ENCODE measurements around the gene NHERF2.
"Not testable (repeated sequence)": the region's sequence is repeated elsewhere in the genome, so short reads cannot be mapped to it uniquely, and the experiment has no call there.

NHERF2 gene

DNA sequence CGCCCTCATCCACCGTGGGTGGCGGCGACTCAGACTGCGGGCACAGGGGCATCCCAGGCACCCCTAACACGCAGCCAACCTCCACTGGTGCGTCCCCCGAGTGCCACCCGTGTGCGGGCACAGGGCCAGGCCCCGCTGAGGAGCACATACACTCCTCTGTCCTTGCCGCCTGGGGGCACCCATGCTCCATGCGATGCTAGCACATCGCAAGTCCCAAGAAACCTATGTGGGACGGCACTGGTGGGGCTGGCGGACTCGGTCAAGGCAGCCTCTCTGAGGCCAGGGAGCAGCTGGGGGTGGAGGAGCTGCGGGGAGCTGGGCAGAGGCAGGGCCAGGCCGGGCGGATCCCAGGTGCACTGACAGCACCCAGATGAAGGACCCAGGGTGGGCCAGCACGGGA is 21.1 kb upstream of the NHERF2 start:
- no peak for DNase-seq (ENCODE audit: low read depth in 2 of 3, low spot score in 1 of 3)

GRCh38 chr16:2006317-2006716 is 20.4 kb upstream of the NHERF2 start:
- no peak for DNase-seq (ENCODE audit: low read depth in 2 of 3, low spot score in 1 of 3)

GRCh38 chr16:2007081-2007836 is 19.4 kb upstream of the NHERF2 start:
- DNase-seq (ENCODE audit: low read depth in 2 of 3, low spot score in 1 of 3), result no peak

DNA sequence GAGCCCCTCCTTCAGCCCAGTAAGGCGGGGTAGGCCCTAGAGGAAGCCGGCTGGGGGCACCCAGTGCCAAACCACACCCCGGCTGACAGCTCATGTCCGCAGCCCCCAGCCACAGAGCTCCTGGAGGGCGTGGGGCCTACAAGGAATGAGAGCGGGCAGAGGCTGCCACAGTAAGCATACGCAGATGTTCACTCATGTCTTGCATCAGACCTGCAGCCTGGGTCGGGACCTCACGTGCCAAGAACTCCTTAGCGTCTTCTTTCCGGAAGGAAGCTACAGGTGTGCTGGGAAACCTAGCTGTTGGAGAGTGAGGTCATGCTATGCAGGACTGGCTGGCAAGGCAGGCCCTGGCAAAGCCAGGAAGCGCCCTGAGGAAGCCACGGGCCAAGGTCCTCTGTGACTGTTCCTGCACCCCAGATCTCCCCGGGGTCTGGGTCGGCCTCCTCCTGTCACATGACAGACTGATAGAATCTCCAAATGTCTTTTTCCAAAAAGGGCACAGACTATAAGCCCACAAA is 18.6 kb upstream of the NHERF2 start:
- no peak for DNase-seq (ENCODE audit: low read depth in 2 of 3, low spot score in 1 of 3)

- DNase-seq (ENCODE audit: low read depth in 2 of 3, low spot score in 1 of 3), result peak in 1 of 3 donors; percentile 45
Observed at GRCh38 chr16:2008631-2009163, 18.0 kb upstream of the NHERF2 start.

GRCh38 chr16:2009164-2009711 is 17.5 kb upstream of the NHERF2 start:
- no peak for DNase-seq (ENCODE audit: low read depth in 2 of 3, low spot score in 1 of 3)

GRCh38 chr16:2009791-2010510 is 16.8 kb upstream of the NHERF2 start, which contains the start of gene ZNF598:
Gene ZNF598, minus strand, starts transcription at chr16:2009821.
- DNase-seq (ENCODE audit: low read depth in 2 of 3, low spot score in 1 of 3), result peak; percentile 53 to 79 (median 55)

DNA sequence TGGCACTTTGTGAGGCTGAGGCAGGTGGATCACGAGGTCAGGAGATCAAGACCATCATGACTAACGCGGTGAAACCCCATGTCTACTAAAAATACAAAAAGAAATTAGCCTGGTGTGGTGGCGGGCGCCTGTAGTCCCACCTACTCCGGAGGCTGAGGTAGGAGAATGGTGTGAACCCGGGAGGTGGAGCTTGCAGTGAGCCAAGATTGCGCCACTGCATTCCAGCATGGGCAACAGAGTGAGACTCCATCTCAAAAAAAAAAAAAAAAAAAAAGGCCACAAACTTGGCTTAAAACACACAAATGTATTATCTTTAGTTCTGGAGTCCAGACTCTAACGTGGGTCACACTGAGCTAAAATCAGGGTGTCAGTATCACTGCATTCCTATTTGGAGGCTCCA is 15.0 kb upstream of the NHERF2 start:
- not testable (repeated sequence) for DNase-seq (ENCODE audit: low read depth in 2 of 3, low spot score in 1 of 3)

- DNase-seq (ENCODE audit: low read depth in 2 of 3, low spot score in 1 of 3), result no peak
Observed at GRCh38 chr16:2013527-2013926, 13.2 kb upstream of the NHERF2 start.

- DNase-seq (ENCODE audit: low read depth in 2 of 3, low spot score in 1 of 3), result no peak
Observed at GRCh38 chr16:2015117-2015946, 11.4 kb upstream of the NHERF2 start.

DNA sequence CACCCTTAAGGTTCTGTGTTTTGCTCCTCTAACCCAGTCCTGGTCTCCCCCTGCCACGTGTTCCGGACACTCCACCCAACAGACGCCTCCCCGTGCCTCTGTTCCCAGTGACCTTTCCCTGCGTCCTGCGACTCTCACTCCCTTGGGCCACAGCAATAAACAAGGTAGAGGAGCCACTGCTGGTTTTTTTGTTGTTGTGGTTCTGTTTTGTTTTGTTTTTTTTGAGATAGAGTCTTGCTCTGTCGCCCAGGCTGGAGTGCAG is 10.8 kb upstream of the NHERF2 start:
- DNase-seq (ENCODE audit: low read depth in 2 of 3, low spot score in 1 of 3), result no peak

DNA sequence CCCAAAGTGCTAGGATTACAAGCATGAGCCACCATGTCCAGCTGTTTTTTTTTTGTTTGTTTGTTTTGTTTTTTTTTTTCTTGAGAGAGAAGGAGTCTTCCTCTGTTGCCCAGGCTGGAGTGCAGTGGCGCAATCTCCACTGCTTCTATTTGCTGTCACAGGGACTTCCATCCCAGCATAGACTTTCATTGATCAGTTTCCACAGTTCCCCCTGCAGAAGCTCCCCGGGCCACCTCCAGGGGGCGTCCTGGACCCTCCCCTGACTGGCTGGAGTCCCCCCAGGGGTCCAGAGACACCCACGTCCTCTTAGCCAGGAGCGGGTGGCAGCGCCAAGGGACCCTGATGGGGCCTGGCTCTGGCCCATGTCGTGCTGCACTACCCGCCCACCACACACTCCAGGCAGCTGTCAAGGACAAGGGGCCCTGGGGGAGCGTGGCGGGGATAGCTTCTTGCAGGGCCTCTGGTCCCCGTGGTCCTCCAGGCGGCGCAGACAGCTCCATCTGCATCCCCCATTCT is 10.2 kb upstream of the NHERF2 start:
- no peak for DNase-seq (ENCODE audit: low read depth in 2 of 3, low spot score in 1 of 3)

GRCh38 chr16:2019518-2019920 is 7.2 kb upstream of the NHERF2 start, which contains the start of gene NPW:
Gene NPW, plus strand, starts transcription at chr16:2019785.
- no peak for DNase-seq (ENCODE audit: low read depth in 2 of 3, low spot score in 1 of 3)

- no peak for DNase-seq (ENCODE audit: low read depth in 2 of 3, low spot score in 1 of 3)
Observed at GRCh38 chr16:2019921-2020831, 6.5 kb upstream of the NHERF2 start.

DNA sequence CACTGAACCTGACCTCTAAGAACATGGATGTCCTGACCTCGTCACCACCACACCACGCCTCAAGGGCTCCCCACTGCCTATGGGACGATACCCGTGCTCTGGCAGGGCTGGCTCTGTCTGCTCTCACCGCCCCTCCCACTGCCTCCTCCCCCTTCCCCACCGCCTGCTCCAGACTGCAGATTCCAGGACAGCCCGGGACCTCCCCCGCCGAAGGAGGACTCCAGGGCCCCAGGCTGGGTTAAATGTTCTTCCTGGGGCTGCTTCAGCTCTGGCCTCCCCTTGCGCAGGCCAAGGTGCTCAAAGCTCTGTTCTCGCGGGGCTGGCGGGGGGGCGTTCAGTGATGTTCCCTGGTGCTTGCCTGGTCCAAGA is 4.0 kb upstream of the NHERF2 start:
- DNase-seq (ENCODE audit: low read depth in 2 of 3, low spot score in 1 of 3), result no peak

GRCh38 chr16:2023092-2024031 is 3.3 kb upstream of the NHERF2 start:
- DNase-seq (ENCODE audit: low read depth in 2 of 3, low spot score in 1 of 3), result peak; percentile 87 to 99 (median 92)

DNA sequence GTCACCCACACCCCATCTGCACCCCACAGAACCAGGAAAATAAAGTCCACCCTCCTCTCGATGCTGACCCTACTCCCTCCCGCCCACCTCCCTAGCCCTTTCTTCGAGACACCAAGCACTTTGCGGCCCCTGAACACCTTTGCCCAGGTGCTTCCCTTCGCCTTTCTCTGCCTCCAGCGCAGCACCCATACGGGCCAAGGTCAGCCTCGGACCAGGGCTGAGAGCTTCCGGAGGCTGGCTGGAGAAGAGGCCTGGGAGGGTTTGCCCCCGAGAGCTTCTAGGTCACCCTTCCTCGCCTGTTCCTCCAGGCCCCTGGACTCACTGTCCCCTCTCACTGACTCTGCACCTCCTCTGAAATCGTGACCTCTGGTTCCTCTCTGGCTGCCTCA is 2.7 kb upstream of the NHERF2 start:
- DNase-seq (ENCODE audit: low read depth in 2 of 3, low spot score in 1 of 3), result no peak

- DNase-seq (ENCODE audit: low read depth in 2 of 3, low spot score in 1 of 3), result no peak
Observed at GRCh38 chr16:2025251-2025650, 1.5 kb upstream of the NHERF2 start.

All from stimulated activated CD4-positive, alpha-beta T cell treated with anti-CD3 and anti-CD28 coated beads, Interleukin-12 subunit alpha, Interleukin-12 subunit beta, amount 100 ng/mL, for 48 hours (primary cell).